Activated T-helper 9 cell treated with anti-CD3 and anti-CD28 coated beads, Interleukin-2, amount 50 U/mL, for 16 hours (primary cell): ENCODE results near the gene POU3F2.

ENCODE experiments used
- DNase-seq: peaks from one replicate; pipeline ENCODE4 v3.0.0-alpha.2; 2020; ENCODE audit warnings: low read depth

Gene POU3F2

GRCh38 chr6:98834060-98835031, at the start of gene POU3F2:
TSS of gene POU3F2 (plus strand) at chr6:98834574. CDS start at chr6:98834874, 300 bp downstream.
- peak; percentile 50 for DNase-seq

- no peak for DNase-seq
These were observed 46.9 kb upstream of the POU3F2 start for GRCh38 chr6:98787435-98787834.

- no peak for DNase-seq
These were observed 46.4 kb upstream of the POU3F2 start for GRCh38 chr6:98787961-98788360.

GRCh38 chr6:98794307-98794842, 40.0 kb upstream of the POU3F2 start:
- no peak for DNase-seq

- DNase-seq: no peak
These were observed 37.0 kb upstream of the POU3F2 start for GRCh38 chr6:98797217-98797994.

GRCh38 chr6:98800866-98801265, 33.5 kb upstream of the POU3F2 start:
- no peak for DNase-seq

- DNase-seq: no peak
These were observed 25.7 kb upstream of the POU3F2 start for GRCh38 chr6:98808541-98809210.

GRCh38 chr6:98812220-98812619, 22.2 kb upstream of the POU3F2 start:
- no peak for DNase-seq

GRCh38 chr6:98816799-98817198, 17.6 kb upstream of the POU3F2 start:
- no peak for DNase-seq

GRCh38 chr6:98821756-98822405, 12.5 kb upstream of the POU3F2 start:
- DNase-seq: no peak

GRCh38 chr6:98823428-98824161, 10.8 kb upstream of the POU3F2 start:
- DNase-seq: no peak

GRCh38 chr6:98824162-98824901, 10.0 kb upstream of the POU3F2 start:
- DNase-seq: no peak

GRCh38 chr6:98824902-98825599, 9.3 kb upstream of the POU3F2 start:
- no peak for DNase-seq

- no peak for DNase-seq
These were observed 8.7 kb upstream of the POU3F2 start for GRCh38 chr6:98825600-98826230.

GRCh38 chr6:98827295-98828159, 6.8 kb upstream of the POU3F2 start:
- DNase-seq: no peak

GRCh38 chr6:98828211-98828788, 6.1 kb upstream of the POU3F2 start:
- DNase-seq: no peak

GRCh38 chr6:98828941-98829411, 5.4 kb upstream of the POU3F2 start:
- DNase-seq: no peak

- DNase-seq: no peak
These were observed 4.2 kb upstream of the POU3F2 start for GRCh38 chr6:98830146-98830545.
